ENCODE measurements around the gene CIBAR2.

The CIBAR2 gene

GRCh38 chr16:85103114-85104079 lies 8.9 kb downstream of the CIBAR2 start:
- H3K27ac ChIP-seq, result no peak overlapping the region
- TF ChIP-seq CTCF (IDR thresholded peaks at IDR 0.05), result no peak
- no peak for TF ChIP-seq ZFX (IDR thresholded peaks at IDR 0.05; ENCODE audit: borderline replicate concordance)

DNA sequence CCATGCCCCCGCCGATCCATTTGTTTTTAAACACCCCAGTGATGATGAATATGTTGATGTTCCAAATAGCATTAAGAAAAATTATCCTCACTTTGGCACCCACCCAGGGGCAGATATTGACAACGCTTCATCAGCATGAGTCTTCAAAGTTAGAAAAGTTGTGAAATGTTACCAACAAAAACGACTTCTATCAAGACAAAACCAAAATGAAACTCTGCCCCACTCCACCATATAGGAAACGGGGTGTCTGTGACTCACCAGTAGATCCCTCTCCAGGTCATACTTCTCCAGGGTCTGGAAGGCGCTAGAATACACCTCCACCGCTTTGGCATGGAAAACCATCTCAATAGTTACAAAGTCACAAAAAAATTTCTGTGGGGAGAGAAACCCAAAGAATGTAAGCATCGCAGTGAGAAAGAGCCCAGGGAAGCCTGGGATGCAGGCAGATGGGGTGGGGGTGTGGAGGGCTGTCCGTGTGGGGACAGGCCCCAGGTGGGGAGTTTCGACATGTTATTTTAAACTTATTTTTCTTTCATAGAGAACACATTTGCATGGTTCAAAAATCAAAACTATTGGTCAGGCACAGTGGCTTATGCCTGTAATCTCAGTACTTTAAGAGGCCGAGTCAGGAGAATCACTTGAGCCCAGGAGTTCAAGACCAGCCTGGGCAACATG lies 10.2 kb downstream of the CIBAR2 start:
- TF ChIP-seq ZFX (IDR thresholded peaks at IDR 0.05; ENCODE audit: borderline replicate concordance), result no peak
- no peak for TF ChIP-seq CTCF (IDR thresholded peaks at IDR 0.05)
- H3K27ac ChIP-seq, result no peak overlapping the region

- H3K27ac ChIP-seq, result no peak overlapping the region
- TF ChIP-seq CTCF (IDR thresholded peaks at IDR 0.05) (no peak), ZFX (IDR thresholded peaks at IDR 0.05; ENCODE audit: borderline replicate concordance) (no peak)
Observed at GRCh38 chr16:85100265-85100664, 12.0 kb downstream of the CIBAR2 start.

GRCh38 chr16:85098565-85098964 lies 13.7 kb downstream of the CIBAR2 start:
- no peak overlapping the region for H3K27ac ChIP-seq
- no peak for TF ChIP-seq ZFX (IDR thresholded peaks at IDR 0.05; ENCODE audit: borderline replicate concordance)
- TF ChIP-seq CTCF (IDR thresholded peaks at IDR 0.05), result no peak

DNA sequence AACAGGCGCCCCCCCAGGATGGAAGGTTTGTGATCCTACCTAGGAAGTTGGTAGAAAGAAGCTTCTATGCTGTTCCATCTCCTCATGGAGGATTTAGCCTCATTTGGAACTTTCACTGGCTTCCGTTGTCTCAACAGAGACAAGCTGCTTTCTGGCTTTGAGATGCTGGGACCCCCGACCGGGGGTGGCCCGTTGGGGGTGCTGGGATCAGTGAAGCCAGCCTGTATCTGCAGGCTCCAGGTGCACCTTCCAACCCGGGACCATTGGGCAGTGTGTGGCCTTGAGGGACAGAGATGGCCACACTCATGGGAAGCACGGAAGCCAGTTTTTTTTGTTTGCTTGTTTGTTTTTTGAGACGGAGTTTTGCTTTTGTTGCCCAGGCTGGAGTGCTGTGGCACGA lies 15.4 kb downstream of the CIBAR2 start:
- no peak overlapping the region for H3K27ac ChIP-seq
- TF ChIP-seq CTCF (IDR thresholded peaks at IDR 0.05), result no peak
- TF ChIP-seq ZFX (IDR thresholded peaks at IDR 0.05; ENCODE audit: borderline replicate concordance), result no peak

DNA sequence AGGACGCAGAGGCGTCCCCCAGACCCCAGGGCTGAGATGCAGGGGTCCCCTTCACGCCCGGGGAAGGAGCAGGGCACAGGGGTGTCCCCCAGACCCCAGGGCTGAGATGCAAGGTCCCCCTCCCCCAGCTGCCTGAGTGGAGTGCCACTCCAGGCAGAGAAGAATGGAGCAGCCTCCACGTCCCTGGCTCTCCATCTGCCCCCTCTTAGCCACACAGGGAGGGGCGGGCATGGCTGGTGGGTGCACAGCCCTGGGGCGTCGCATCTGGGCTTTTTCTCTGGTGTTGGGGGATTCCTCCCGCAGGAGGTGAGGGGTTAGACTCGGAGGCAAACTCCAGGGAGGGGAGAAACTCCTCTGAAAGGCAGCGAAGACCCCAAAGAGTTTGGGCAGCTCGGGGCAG lies 17.5 kb downstream of the CIBAR2 start:
- no peak overlapping the region for H3K27ac ChIP-seq
- TF ChIP-seq ZFX (IDR thresholded peaks at IDR 0.05; ENCODE audit: borderline replicate concordance), result no peak
- no peak for TF ChIP-seq CTCF (IDR thresholded peaks at IDR 0.05)

Data from 22Rv1 (cell line).